ENCODE results near the gene PRF1. TPM values are rescaled to one million over a fixed set of nuclear protein-coding genes. Genes with fewer than 3 reads are reported as not detected.

The PRF1 gene
- total RNA-seq (2022; extraction: Qiagen RNA extraction), result 0.02 to 0.16 TPM (median 0.05 TPM) in 3 of 5 replicates, not detected in the others

DNA sequence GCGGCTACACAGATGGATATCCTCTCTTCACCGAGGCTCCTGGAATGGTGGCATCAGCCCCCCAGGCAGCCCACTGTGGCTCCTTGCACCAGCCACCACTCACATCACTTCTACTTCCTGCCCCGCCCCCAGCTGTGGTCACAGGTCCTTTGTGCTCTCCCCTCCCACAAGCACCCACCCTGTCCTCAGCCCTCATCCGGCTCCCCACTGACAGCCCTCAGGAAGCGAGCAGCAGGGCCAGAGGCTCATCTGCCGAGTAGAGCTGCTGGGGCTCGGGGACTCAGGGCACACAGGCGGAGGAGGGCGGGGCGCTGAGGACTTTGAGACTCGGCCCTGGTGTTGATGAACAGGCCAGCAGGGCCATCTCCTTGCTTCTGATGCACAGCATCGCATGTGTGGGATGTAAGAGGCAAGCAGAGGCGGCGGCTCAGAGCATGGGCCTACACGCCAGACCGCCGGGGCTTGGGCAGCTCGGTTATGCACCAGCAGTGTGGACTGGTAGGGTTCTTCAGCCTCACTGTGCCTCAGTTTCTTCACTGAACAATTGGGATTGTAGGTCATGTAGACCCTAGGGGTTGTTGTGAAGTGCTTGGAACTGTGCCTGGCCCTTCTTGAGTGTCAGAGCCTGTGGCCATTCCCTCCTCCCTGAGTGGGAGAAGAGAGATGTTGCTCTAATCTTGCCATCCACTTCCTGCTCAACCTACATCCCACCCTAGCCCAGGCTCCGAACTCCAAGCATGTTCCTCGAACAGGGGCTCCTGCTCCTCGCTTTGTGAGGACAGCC, at the start of gene PRF1:
Gene PRF1, minus strand, starts transcription at position 77 of the 784 bp plus-strand sequence. CDS start 1,839 bp downstream, outside the sequence.

Other genes starting within 250 kb of the PRF1 start
- gene LRRC20, start 220.1 kb downstream of the PRF1 start, total RNA-seq (2022; extraction: Qiagen RNA extraction), result 16.4 to 21.9 TPM (median 18.8 TPM) in 5 replicates
- 13.6 to 17.3 TPM (median 16.3 TPM) in 5 replicates for gene EIF4EBP2, start 198.6 kb downstream of the PRF1 start, total RNA-seq (2022; extraction: Qiagen RNA extraction)
- 0.05 TPM in 1 of 5 replicates, not detected in the others for gene NODAL, start 161.1 kb downstream of the PRF1 start, total RNA-seq (2022; extraction: Qiagen RNA extraction)
- 4.8 to 6.9 TPM (median 6.7 TPM) in 5 replicates for gene PALD1, start 124.0 kb downstream of the PRF1 start, total RNA-seq (2022; extraction: Qiagen RNA extraction)
- gene ADAMTS14, start 69.8 kb upstream of the PRF1 start, total RNA-seq (2022; extraction: Qiagen RNA extraction), result 0.11 to 0.22 TPM (median 0.16 TPM) in 5 replicates
- gene TBATA, start 182.6 kb upstream of the PRF1 start, total RNA-seq (2022; extraction: Qiagen RNA extraction), result not detected in 5 replicates
- 30.3 to 34.4 TPM (median 32.4 TPM) in 5 replicates for gene SGPL1, start 213.2 kb upstream of the PRF1 start, total RNA-seq (2022; extraction: Qiagen RNA extraction)